Measurements from ENCODE around the gene FAM89B. TPM values are rescaled to one million over a fixed set of nuclear protein-coding genes. Genes with fewer than 3 reads are reported as not detected.
"Not testable (repeated sequence)": the region's sequence is repeated elsewhere in the genome, so short reads cannot be mapped to it uniquely, and the experiment has no call there.

The FAM89B gene
- total and polyA plus RNA-seq, 8 donors, result 22.7 to 49.1 (median 32.7) TPM

DNA sequence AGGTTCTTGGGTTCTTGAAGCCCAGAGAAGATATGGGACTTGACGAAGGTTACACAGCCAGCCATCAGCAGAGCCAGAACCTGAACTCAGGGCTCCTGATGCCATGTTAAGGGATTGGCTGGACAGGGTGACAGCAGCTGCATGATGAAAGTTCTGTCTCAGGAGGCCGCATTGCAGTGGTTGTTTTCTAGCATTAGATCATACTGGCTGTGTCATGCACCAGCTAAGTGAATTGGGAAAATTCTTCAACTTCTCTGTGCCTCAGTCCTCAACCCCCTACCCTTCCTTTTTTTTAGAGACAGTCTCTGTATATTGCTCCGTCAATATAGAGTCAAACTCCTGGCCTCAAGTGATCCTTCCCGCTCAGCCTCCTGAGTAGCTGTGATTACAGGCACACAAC lies 8.7 kb upstream of the FAM89B start:
- DNase-seq (no peak), FAIRE-seq (no peak), ATAC-seq (no peak)
- peaks cover 13 to 23% (median 19%) of the 10 kb centered on the region in 3 donors for H3K4me1 ChIP-seq
- H3K36me3 ChIP-seq, result no peaks in the 10 kb centered on the region
- 88 to 92% methylated on average over 4 of the region's 4 CpGs for WGBS, 2 donors
- H3K9me3 ChIP-seq, result no peaks in the 10 kb centered on the region
- TF ChIP-seq, protein P1, sequence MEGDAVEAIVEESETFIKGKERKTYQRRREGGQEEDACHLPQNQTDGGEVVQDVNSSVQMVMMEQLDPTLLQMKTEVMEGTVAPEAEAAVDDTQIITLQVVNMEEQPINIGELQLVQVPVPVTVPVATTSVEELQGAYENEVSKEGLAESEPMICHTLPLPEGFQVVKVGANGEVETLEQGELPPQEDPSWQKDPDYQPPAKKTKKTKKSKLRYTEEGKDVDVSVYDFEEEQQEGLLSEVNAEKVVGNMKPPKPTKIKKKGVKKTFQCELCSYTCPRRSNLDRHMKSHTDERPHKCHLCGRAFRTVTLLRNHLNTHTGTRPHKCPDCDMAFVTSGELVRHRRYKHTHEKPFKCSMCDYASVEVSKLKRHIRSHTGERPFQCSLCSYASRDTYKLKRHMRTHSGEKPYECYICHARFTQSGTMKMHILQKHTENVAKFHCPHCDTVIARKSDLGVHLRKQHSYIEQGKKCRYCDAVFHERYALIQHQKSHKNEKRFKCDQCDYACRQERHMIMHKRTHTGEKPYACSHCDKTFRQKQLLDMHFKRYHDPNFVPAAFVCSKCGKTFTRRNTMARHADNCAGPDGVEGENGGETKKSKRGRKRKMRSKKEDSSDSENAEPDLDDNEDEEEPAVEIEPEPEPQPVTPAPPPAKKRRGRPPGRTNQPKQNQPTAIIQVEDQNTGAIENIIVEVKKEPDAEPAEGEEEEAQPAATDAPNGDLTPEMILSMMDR (IDR thresholded peaks at IDR 0.05), result no peak
- H3K27me3 ChIP-seq, result no peaks in the 10 kb centered on the region
- intact Hi-C loops (cut with DNase I), result no loop called here
- H3K4me3 ChIP-seq, result no peak overlapping the region
- no peak overlapping the region for H3K27ac ChIP-seq

DNA sequence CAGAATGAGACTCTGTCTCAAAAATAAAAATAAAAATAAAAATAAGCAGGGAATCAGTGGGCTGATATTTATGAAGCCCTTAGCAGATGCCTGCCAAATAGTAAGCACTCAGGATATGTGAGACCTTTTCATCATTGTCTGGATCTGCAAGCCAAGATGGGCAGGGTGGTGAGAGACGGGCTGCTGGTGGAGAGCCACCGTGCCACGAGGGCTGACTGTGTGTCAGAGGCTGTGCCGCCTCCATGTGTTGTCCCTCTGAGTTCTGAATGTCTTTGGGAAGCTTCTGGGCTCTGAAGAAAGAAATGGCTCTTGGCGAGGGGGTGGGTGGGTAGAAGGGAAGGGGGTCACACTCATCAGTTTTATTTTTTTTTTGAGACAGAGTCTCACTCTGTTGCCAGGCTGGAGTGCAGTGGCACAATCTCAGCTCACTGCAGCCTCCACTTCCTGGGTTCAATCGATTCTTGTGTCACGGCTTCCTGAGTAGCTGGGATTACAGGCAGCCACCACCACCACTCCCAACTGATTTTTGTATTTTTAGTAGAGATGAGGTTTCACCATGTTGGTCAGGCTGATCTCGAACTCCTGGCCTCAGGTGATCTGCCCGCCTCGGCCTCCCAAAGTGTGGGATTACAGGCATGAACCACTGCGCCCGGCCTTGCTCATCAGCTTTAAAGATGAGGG lies 7.3 kb upstream of the FAM89B start:
- H3K27ac ChIP-seq; H3K4me3 ChIP-seq; H3K9me3 ChIP-seq; ATAC-seq; intact Hi-C loops (cut with DNase I); H3K36me3 ChIP-seq; FAIRE-seq; H3K27me3 ChIP-seq: not testable (repeated sequence)
- 85 to 90% methylated on average over 12 of the region's 12 CpGs for WGBS, 2 donors
- peak in 1 of 6 donors; percentile 24 for DNase-seq
- H3K4me1 ChIP-seq, result peaks cover 12 to 15% (median 15%) of the 10 kb centered on the region in 3 donors

DNA sequence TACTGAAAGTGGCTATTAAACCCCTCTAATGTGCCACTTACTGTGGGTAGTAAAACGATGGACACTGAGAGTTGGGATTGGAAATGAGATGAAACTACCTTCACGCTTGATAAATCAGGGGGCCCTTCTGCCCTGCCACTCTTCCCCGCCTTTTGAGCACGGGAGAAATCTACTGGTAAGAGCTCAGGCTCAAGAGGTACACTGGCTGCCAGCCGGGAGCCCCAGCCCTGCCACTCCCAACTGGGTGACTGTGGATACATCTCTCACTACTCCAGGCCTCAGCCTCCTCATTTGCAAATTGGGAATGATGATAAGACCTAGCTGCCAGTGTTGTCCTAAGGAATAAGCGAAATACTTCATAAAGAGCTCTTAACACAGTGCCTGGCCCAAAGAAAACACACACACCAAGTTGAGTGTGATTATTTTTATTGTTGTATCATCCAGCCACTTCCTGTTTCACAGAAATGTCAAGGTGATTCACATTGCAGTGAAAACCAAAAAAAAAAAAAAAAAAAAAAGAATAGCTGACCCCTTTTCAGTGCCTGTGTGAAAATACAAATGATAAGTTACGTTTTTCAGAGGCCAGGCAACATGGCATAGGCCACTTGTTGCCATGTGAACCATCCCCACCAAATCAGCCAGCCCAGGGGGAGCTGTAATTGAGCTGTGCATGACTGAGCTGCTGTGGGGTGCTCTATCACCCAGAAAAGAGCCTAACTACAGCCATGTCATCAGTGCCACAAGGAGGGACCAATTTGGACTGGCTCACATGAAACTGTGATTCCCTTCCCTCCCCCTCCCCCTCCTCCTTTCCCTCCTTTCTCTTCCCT lies 6.5 kb upstream of the FAM89B start:
- DNase-seq (peak in 1 of 6 donors; percentile 32), ATAC-seq (no peak), FAIRE-seq (no peak)
- TF ChIP-seq, protein P1 (IDR thresholded peaks at IDR 0.05), result no peak
- intact Hi-C loops (cut with DNase I), result no loop called here
- Histone ChIP-seq H3K9me3 (no peaks in the 10 kb centered on the region), H3K36me3 (no peaks in the 10 kb centered on the region), H3K4me3 (no peak overlapping the region), H3K27ac (no peak overlapping the region), H3K4me1 (peaks cover 12 to 17% (median 13%) of the 10 kb centered on the region in 3 donors), H3K27me3 (no peaks in the 10 kb centered on the region)
- 81 to 84% methylated on average over 7 of the region's 7 CpGs for WGBS, 2 donors

DNA sequence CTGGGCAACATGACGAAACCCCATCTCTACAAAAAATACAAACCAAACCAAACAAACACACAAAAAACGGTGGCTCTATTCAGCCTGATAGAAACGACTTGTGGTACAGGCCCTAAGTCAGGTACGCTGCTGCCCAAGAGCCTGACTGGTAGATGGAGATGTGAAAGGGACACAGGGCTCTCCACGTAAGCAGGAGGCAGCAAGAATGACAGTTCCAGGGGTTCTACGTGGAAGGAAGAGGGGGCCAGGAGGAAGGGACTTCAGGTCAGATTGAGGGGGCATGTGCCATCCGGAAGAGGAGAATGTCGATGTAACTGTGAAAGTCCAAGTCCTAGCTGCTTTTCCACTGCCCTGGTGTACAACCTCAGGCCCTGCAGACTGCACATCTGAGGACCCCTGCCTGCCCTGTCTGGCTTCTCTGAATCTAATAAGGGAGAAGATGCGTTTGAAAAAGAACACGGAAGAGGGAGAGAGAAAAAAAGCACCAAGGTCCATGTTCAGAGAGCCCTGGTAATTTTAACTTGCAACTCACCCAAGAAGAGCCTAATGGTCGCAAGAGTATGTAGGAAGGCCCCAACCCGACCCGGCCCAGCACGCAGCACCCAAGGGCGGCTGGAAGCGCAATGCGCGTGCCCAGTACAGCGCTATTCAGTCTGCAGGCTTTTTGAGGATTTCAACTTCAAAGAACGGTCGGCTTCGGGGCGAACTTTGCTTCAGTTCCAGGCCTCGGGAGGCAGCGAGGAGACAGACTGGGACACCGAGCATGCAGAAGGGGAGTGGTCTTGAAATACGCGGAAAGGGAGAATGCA lies 3.0 kb upstream of the FAM89B start:
- Histone ChIP-seq H3K9me3 (no peaks in the 10 kb centered on the region), H3K4me3 (peak overlapping the region; percentile 71 to 88 (median 84)), H3K27me3 (no peaks in the 10 kb centered on the region), H3K4me1 (peaks cover 26 to 36% (median 28%) of the 10 kb centered on the region in 3 donors), H3K27ac (peak overlapping the region; percentile 77 to 96 (median 86)), H3K36me3 (no peaks in the 10 kb centered on the region)
- no peak for FAIRE-seq
- TF ChIP-seq, protein P1 (IDR thresholded peaks at IDR 0.05), result no peak
- peak; percentile 5 to 8 (median 6) for ATAC-seq
- peak in 1 of 6 donors; percentile 72 for DNase-seq
- intact Hi-C loops (cut with DNase I), result no loop called here
- 4 to 5% methylated on average over 28 of the region's 28 CpGs for WGBS, 2 donors

Data from pancreas (tissue), 10 donors.